Vagina (tissue), 2 donors: Measurements from ENCODE around the gene NSD2. TPM values are rescaled to one million over a fixed set of nuclear protein-coding genes. Genes with fewer than 3 reads are reported as not detected.

Experiments
- DNase-seq, 2 donors: peaks; one replicate each; pipeline ENCODE4 v3.0.0-alpha.2; 2017; ENCODE audit errors: extremely low spot score in 2 of 2
- H3K27ac ChIP-seq: fragments of 200-600 bp; sonication (generic); one replicate; pipeline ENCODE4 v1.5.1; 2019
- H3K27me3 ChIP-seq: fragments of 200-600 bp; sonication (generic); one replicate; pipeline ENCODE4 v1.5.1; 2019
- H3K36me3 ChIP-seq, 2 donors: fragments of 200-600 bp; sonication (generic); one replicate each; pipeline ENCODE4 v1.5.1; 2017 to 2019
- H3K4me1 ChIP-seq: fragments of 200-600 bp; sonication (generic); one replicate; pipeline ENCODE4 v1.5.1; 2019
- H3K4me3 ChIP-seq, 2 donors: fragments of 200-600 bp; sonication (generic); 1 replicate in 1 of 2; 2 replicates in 1 of 2; pipeline ENCODE4 v1.5.1; 2016 to 2019
- H3K9me3 ChIP-seq: fragments of 200-600 bp; sonication (generic); one replicate; pipeline ENCODE4 v1.5.1; 2019
- CTCF ChIP-seq, 3 experiments: fragments of 450-650 bp in 2 of 3; fragments of 200-600 bp in 1 of 3; sonication (generic) in 1 of 3; IDR thresholded peaks; one replicate each; pipeline ENCODE4 v1.5.1; 2017 to 2019; ENCODE audit warnings: antibody characterized with exemption in 3 of 3, mild to moderate bottlenecking in 2 of 3, moderate library complexity in 2 of 3
- POLR2A ChIP-seq, 2 donors: fragments of 450-650 bp; IDR thresholded peaks; one replicate each; pipeline ENCODE4 v1.6.1; 2017; ENCODE audit warnings: antibody characterized with exemption in 2 of 2, mild to moderate bottlenecking in 2 of 2, moderate library complexity in 2 of 2
- POLR2AphosphoS5 ChIP-seq, 2 donors: sonication (generic); formaldehyde crosslinking; IDR thresholded peaks; one replicate each; pipeline ENCODE4 v1.9.0; 2017; ENCODE audit warnings: antibody characterized with exemption in 2 of 2, mild to moderate bottlenecking in 2 of 2, low read depth in 1 of 2; ENCODE audit not compliant: insufficient read depth in 1 of 2
- intact Hi-C: fragments of 100-400 bp; cut with DNase I; formaldehyde crosslinking; loops from one replicate; pipeline ENCODE4 v1.15.1; 2023
- total RNA-seq: library from RNA; depleted of rRNA; stranded (reverse); fragments of >200 nt; gene quantifications from one replicate; pipeline ENCODE4 v1.2.3, GENCODE V29; 2016

NSD2 gene
- total RNA-seq, 1 donor from 2014 or later: 38.5 TPM

GRCh38 chr4:1973661-1974060, 102.5 kb downstream of the NSD2 start:
- H3K27me3 ChIP-seq: no peaks in the 10 kb centered on the region
- H3K36me3 ChIP-seq: peaks cover 0 to 12% of the 10 kb centered on the region in 2 donors
- DNase-seq: no peak
- H3K4me3 ChIP-seq: no peak overlapping the region
- H3K4me1 ChIP-seq: no peaks in the 10 kb centered on the region
- intact Hi-C loops: no loop called here
- H3K9me3 ChIP-seq: no peaks in the 10 kb centered on the region
- TF ChIP-seq CTCF (IDR thresholded peaks at IDR 0.05) (no peak), POLR2AphosphoS5 (IDR thresholded peaks at IDR 0.05; ENCODE audit: insufficient read depth in 1 of 2, low read depth in 1 of 2) (no peak), POLR2A (IDR thresholded peaks at IDR 0.05) (no peak)
- H3K27ac ChIP-seq: no peak overlapping the region

GRCh38 chr4:1974840-1975239, 103.6 kb downstream of the NSD2 start:
- TF ChIP-seq POLR2A (IDR thresholded peaks at IDR 0.05): no peak
- no peak for TF ChIP-seq CTCF (IDR thresholded peaks at IDR 0.05)
- TF ChIP-seq POLR2AphosphoS5 (IDR thresholded peaks at IDR 0.05; ENCODE audit: insufficient read depth in 1 of 2, low read depth in 1 of 2): no peak
- peaks cover 0 to 15% of the 10 kb centered on the region in 2 donors for H3K36me3 ChIP-seq
- no peak overlapping the region for H3K27ac ChIP-seq
- no peaks in the 10 kb centered on the region for H3K27me3 ChIP-seq
- no peak overlapping the region for H3K4me3 ChIP-seq
- H3K4me1 ChIP-seq: no peaks in the 10 kb centered on the region
- intact Hi-C loops: no loop called here
- no peaks in the 10 kb centered on the region for H3K9me3 ChIP-seq
- DNase-seq: no peak

- Histone ChIP-seq H3K27ac (no peak overlapping the region), H3K27me3 (no peaks in the 10 kb centered on the region), H3K4me3 (no peak overlapping the region), H3K4me1 (no peaks in the 10 kb centered on the region), H3K9me3 (no peaks in the 10 kb centered on the region), H3K36me3 (peaks cover 0 to 17% of the 10 kb centered on the region in 2 donors)
- DNase-seq: no peak
- intact Hi-C loops: no loop called here
- TF ChIP-seq CTCF (IDR thresholded peaks at IDR 0.05) (no peak), POLR2AphosphoS5 (IDR thresholded peaks at IDR 0.05; ENCODE audit: insufficient read depth in 1 of 2, low read depth in 1 of 2) (no peak), POLR2A (IDR thresholded peaks at IDR 0.05) (no peak)
These were observed 104.2 kb downstream of the NSD2 start for GRCh38 chr4:1975391-1975801.

GRCh38 chr4:1975880-1976279, 104.7 kb downstream of the NSD2 start:
- TF ChIP-seq POLR2A (IDR thresholded peaks at IDR 0.05) (no peak), POLR2AphosphoS5 (IDR thresholded peaks at IDR 0.05; ENCODE audit: insufficient read depth in 1 of 2, low read depth in 1 of 2) (no peak), CTCF (IDR thresholded peaks at IDR 0.05) (no peak)
- H3K36me3 ChIP-seq: peaks cover 0 to 22% of the 10 kb centered on the region in 2 donors

GRCh38 chr4:1976416-1977352, 105.5 kb downstream of the NSD2 start:
- Histone ChIP-seq H3K4me3 (no peak overlapping the region), H3K4me1 (no peaks in the 10 kb centered on the region), H3K36me3 (peaks cover 0 to 30% of the 10 kb centered on the region in 2 donors), H3K27ac (no peak overlapping the region), H3K27me3 (no peaks in the 10 kb centered on the region), H3K9me3 (no peaks in the 10 kb centered on the region)
- no peak for TF ChIP-seq CTCF (IDR thresholded peaks at IDR 0.05)
- TF ChIP-seq POLR2A (IDR thresholded peaks at IDR 0.05): no peak
- no peak for DNase-seq
- intact Hi-C loops: no loop called here

More at GRCh38 chr4:1975880-1976279, 104.7 kb downstream of the NSD2 start:
- Histone ChIP-seq H3K4me1 (no peaks in the 10 kb centered on the region), H3K9me3 (no peaks in the 10 kb centered on the region), H3K4me3 (no peak overlapping the region), H3K27me3 (no peaks in the 10 kb centered on the region), H3K27ac (no peak overlapping the region)
- intact Hi-C loops: no loop called here
- no peak for DNase-seq
